ENCODE measurements around the gene TMEM86B.
A peak's percentile ranks its signal among the peaks of the same experiment; 100 is the strongest.

Gene TMEM86B

GRCh38 chr19:55228403-55229031, at the start of gene TMEM86B:
TMEM86B (minus strand) TSS chr19:55228763; CDS start chr19:55228741, 22 bp downstream.
- no peak for DNase-seq

- no peak for DNase-seq
These were observed 48.9 kb upstream of the TMEM86B start for GRCh38 chr19:55277494-55277893.

GRCh38 chr19:55276720-55277430, 48.3 kb upstream of the TMEM86B start:
- DNase-seq, result no peak

GRCh38 chr19:55275851-55276719, 47.5 kb upstream of the TMEM86B start:
- no peak for DNase-seq

DNA sequence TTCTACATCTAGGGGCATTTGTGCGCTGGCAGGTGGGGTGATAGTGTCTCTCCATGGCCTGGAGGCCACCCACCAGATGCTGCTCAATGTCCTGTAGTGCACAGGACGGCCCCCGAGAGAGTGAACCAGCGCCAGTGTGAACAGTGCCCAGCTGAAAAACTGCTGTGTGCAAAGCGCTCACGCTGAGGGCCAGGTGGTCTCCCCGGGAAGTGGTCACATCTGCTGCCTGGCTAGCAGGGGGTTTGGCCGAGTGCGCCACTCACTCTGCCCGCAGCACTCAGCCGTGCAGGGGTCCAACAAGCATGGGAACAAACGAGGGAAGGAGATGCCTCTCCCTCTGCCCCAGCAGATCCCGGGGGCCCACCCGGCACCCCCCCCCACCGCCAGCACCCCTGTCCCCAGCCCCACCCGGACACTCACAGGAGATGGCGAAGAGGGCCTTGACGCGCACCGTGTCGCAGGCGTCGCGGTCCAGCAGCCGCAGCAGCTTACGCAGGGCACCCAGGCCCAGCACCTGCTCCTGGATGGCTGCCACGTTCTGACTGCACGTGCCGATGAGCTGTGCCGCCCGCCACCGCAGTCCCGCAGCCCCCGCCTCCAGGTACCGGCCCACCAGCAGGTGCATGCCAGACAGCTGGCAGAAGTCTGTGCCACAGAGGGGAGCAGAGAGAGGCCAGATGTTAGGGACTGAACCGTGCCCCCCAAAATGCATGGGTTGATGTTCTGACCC, 45.6 kb upstream of the TMEM86B start:
- no peak for DNase-seq

DNA sequence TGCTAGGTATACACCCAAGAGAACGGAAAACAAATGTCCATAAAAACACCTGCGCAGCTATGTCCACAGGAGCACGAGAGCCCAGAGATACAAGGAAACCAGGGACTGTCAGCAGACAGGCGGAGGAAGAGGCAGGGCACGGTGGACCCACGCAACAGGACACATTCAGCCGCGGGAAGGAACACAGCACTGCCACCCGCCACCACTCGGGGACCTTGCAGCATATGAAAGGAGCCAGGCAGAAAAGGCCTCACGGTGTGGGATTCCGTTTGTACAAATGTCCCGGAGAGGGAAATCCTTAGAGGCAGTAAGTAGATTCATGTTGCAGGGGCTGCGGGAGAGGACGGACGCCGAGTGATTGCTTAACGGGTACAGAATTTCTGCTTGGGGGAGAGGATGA, 43.6 kb upstream of the TMEM86B start:
- no peak for DNase-seq

DNA sequence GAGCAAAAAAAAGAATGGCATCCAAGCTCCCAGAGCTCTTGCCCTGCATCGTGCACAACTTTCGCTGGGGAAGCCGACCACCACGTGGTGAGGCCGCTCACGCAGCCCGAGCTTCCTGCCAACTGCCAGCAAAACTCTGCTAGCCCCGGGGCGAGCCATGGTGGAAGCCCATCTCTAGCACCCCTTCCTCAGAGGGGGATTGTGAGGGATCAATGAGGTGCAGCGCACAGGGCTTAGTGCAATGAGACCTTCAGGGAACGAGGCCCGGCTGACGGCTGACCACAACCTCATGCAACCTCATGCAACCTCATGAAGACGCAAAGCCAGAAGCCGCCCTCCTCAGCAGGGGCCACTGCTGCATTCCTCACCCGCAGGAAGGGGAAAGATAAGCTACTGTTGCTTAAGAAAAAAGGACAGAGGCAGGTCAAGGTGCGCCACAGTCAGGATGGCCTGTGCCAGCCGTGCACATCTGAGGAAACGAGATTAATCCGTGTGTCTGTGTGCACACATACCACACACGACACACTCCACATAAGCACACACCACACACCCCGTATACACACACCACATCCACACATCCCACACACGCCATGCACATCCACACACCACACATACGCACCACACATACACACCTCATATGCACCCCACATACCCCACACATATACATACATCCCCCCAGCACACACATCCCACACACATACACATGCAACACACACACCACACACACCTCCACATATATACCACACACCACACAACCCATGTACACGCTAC, 41.8 kb upstream of the TMEM86B start:
- DNase-seq, result no peak

GRCh38 chr19:55269299-55269698, 40.7 kb upstream of the TMEM86B start:
- no peak for DNase-seq

DNA sequence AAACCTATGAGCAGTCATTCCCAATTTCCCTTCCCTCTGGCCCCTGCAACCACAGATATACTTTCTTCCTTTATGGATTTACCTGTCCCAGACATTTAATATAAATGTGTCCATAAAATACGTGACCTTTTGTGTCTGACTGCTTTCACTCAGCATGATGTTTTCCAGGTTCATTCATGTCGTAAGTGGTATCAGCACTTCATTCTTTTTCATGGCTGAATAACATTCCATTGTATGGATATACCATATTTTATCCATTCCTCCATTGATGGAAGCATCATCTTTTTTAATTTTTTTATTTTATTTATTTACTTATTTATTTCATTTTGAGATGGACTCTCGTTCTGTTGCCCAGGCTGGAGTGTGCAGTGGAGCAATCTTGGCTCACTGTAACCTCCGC, 38.3 kb upstream of the TMEM86B start:
- DNase-seq, result no peak

DNA sequence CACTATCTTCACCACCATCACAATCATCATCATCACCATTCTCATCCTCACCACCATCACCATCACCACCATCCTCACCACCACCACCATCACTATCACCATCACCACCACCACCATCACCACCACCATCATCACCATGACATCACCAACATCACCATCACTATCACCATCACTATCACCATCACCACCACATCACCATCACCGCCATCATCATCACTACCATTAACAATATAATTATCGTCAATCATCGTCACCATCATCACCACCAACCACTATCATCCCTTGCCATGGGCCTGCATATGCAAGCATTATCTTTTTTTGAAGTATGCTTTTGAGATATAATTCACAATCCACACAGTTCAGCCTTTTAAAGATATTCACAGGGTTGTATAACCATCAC, 37.8 kb upstream of the TMEM86B start:
- no peak for DNase-seq

- no peak for DNase-seq
These were observed 37.3 kb upstream of the TMEM86B start for GRCh38 chr19:55265723-55266386.

GRCh38 chr19:55265173-55265572, 36.6 kb upstream of the TMEM86B start:
- DNase-seq, result no peak

DNA sequence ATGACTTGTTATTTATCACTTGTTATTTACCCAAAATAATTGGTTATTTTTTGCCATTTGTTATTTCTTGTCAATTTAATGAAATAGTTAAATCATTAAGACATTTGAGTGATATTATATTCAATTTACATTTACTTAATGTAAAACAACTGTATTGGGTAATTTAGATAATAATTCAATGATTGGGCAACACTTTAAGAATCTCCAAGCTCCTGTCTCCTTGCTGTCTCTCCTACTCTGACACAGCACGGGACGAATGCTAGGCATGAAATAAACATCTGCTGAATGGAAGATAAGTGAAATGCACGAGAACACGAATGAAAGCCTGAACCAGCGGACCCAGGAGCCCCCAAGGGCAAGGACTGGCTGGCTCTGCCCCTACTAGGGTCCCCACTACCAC, 36.0 kb upstream of the TMEM86B start:
- DNase-seq, result no peak

DNA sequence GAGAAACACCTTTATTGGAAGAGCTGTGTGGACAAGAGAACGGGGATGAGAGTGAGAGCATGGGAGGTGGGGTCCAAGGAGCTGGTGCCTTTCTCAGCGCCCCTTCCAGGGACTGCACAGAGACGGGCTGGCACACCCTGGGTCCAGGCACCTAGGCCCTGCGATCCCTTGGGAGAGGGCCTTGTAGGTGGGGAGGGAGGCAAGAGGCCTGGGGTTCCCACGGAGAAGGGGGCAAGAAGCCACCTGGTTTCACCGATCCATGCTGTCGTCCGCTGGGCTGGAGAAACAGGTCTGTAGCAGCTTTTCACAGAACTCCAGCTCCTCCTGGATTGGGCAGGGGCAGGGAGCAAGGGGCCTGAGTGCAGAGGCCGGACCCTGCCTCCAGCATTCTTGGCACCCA, 33.8 kb upstream of the TMEM86B start:
- DNase-seq, result no peak

- DNase-seq, result no peak
These were observed 33.1 kb upstream of the TMEM86B start for GRCh38 chr19:55261671-55262126.

- DNase-seq, result no peak
These were observed 31.1 kb upstream of the TMEM86B start for GRCh38 chr19:55259540-55260210.

DNA sequence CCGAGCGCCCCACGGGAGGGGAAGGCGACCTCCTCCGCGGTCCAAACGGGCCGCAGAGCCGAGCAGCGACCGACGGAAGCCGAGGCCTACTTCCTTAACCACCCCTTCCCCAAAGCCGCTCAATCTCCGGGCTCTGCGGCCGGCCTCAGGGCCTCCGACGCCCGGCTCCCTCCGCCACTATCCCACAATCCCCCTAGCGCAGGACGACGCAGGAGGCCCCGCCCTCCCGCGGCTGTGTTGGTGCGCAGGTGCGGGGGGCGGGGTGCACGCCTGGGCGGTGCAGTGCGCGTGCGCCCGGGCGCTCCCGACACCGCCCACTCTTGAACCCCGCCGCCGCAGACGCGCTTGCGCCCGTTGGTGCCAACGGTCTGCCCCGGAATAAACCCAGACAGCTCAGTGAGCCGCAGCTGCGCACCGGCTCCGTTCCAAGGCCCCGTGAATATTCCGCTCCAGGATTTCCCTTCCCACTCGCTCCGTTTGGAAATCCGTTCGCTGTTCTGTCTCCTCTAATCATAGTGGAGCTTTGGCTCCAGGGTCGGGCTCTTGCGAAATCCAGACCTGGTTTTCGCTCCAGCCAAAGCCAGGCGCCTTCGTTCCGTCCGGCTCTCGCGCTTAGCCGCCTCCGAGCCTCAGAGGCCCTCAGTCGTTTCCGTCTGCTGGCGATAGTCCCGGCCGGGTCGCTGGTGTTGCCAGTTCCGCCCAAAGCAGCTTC, 30.4 kb upstream of the TMEM86B start, which contains the start of gene PPP6R1:
Gene PPP6R1 (minus strand): TSS at position 190 of the 712 bp plus-strand sequence. CDS start 11,914 bp downstream, outside the sequence.
- peak; percentile 100 for DNase-seq

- no peak for DNase-seq
These were observed 29.9 kb upstream of the TMEM86B start for GRCh38 chr19:55258476-55258827.

- DNase-seq, result peak; percentile 50
These were observed 29.2 kb upstream of the TMEM86B start for GRCh38 chr19:55257461-55258420.
